Measurements from ENCODE around the gene MAP3K10. TPM values are rescaled to one million over a fixed set of nuclear protein-coding genes. Genes with fewer than 3 reads are reported as not detected.

MAP3K10 gene
- total and polyA plus RNA-seq, 9 of the 15 experiments (the other 6 are each of a cell fraction or from before 2014, with no cell fraction given): 0.01 to 8.0 (median 2.7) TPM; not detected in 1

GRCh38 chr19:40147338-40147692 is 43.9 kb upstream of the MAP3K10 start:
- Histone ChIP-seq H3K9me1 (ENCODE audit: control insufficient read depth, insufficient read depth, low read length) (no peaks in the 10 kb centered on the region), H3K9me3 (replicated peaks; ENCODE audit: control insufficient read depth, insufficient read depth, low read depth, low read length) (no peaks in the 10 kb centered on the region), H3K27ac (ENCODE audit: extremely low read depth, low read depth, low read length) (no peak overlapping the region), H3K27me3 (ENCODE audit: control insufficient read depth in 2 of 2, insufficient read depth in 2 of 2, low read length in 2 of 2) (peaks cover 7 to 15% of the 10 kb centered on the region in 2 experiments; a peak in 4 of 5 replicates), H3K9ac (ENCODE audit: insufficient read depth in 1 of 2, low read depth in 2 of 2, low read length in 2 of 2) (no peak overlapping the region), H3K36me3 (ENCODE audit: control insufficient read depth, insufficient read depth, low read length) (no peaks in the 10 kb centered on the region), H4K20me1 (replicated peaks; ENCODE audit: control insufficient read depth, insufficient read depth, low read length) (no peaks in the 10 kb centered on the region), H2AFZ (ENCODE audit: low read depth, low read length) (no peak overlapping the region), H3K4me2 (ENCODE audit: insufficient read depth, low read length) (no peak overlapping the region), H3K4me3 (no peak overlapping the region), H3K4me1 (replicated peaks in 1 of 2; ENCODE audit: control insufficient read depth in 2 of 2, insufficient read depth in 2 of 2, low read length in 2 of 2) (peaks cover 0 to 6% of the 10 kb centered on the region in 2 experiments; a peak in 2 of 5 replicates), H3K79me2 (ENCODE audit: control insufficient read depth, insufficient read depth, low read length) (no peaks in the 10 kb centered on the region)
- ATAC-seq (no peak), FAIRE-seq (no peak), DNase-seq (ENCODE audit: extremely low read depth in 1 of 4, low spot score in 3 of 4) (no peak)
- intact Hi-C loops (cut with micrococcal nuclease): loop anchor here (10.0 kb wide), 1 partner anchor 217 kb away; no protein-coding TSS in a partner anchor
- 15% methylated on average over 2 of the region's 2 CpGs for WGBS (ENCODE audit: insufficient coverage, low coverage, missing lambda C conversion rate)
- no TSS peak for BruUV-seq (replicated peaks)
- TF ChIP-seq HDAC8 (tag; IDR thresholded peaks at IDR 0.05) (no peak), PCBP1 (IDR thresholded peaks at IDR 0.05; ENCODE audit: low read depth, low read length, poor library complexity, severe bottlenecking) (no peak)
- in situ Hi-C loops (cut with MboI): loop anchor here (5.0 kb wide), 1 partner anchor 75 kb away; no protein-coding TSS in a partner anchor
- POLR2A ChIA-PET: interaction anchor here (0.9 to 1.0 kb wide), 2 partner anchors 18 to 72 kb away, joined by 3 to 4 read pairs; no protein-coding TSS in a partner anchor
- CTCF ChIA-PET (ENCODE audit: low intra/inter-chr PET ratio): no interaction called here

- Histone ChIP-seq H3K9me3 (replicated peaks; ENCODE audit: control insufficient read depth, insufficient read depth, low read depth, low read length) (no peaks in the 10 kb centered on the region), H3K9me1 (ENCODE audit: control insufficient read depth, insufficient read depth, low read length) (no peaks in the 10 kb centered on the region), H3K36me3 (ENCODE audit: control insufficient read depth, insufficient read depth, low read length) (no peaks in the 10 kb centered on the region), H3K27me3 (ENCODE audit: control insufficient read depth in 2 of 2, insufficient read depth in 2 of 2, low read length in 2 of 2) (peaks cover 7 to 15% of the 10 kb centered on the region in 2 experiments; a peak in 4 of 5 replicates), H3K4me2 (ENCODE audit: insufficient read depth, low read length) (peak overlapping the region; percentile 10; the same call in 1 of the 2 replicates), H3K27ac (ENCODE audit: extremely low read depth, low read depth, low read length) (no peak overlapping the region), H3K4me1 (replicated peaks in 1 of 2; ENCODE audit: control insufficient read depth in 2 of 2, insufficient read depth in 2 of 2, low read length in 2 of 2) (peaks cover 0 to 6% of the 10 kb centered on the region in 2 experiments; a peak in 2 of 5 replicates), H4K20me1 (replicated peaks; ENCODE audit: control insufficient read depth, insufficient read depth, low read length) (no peaks in the 10 kb centered on the region), H3K9ac (ENCODE audit: insufficient read depth in 1 of 2, low read depth in 2 of 2, low read length in 2 of 2) (peak overlapping the region in 1 of 2 experiments; percentile 84; a peak in 2 of 4 replicates), H2AFZ (ENCODE audit: low read depth, low read length) (peak overlapping the region; percentile 30; the same call in 1 of the 2 replicates), H3K4me3 (no peak overlapping the region), H3K79me2 (ENCODE audit: control insufficient read depth, insufficient read depth, low read length) (no peaks in the 10 kb centered on the region)
- ATAC-seq: peak; percentile 56
- FAIRE-seq: no peak
- BruUV-seq (replicated peaks): no TSS peak
- TF ChIP-seq FOSL1 (tag; conservative IDR thresholded peaks at IDR 0.05) (0 out of 2 replicates have a peak, but pooled peaks have one; percentile 12), SPI1 (IDR thresholded peaks at IDR 0.05; ENCODE audit: borderline replicate concordance, low read depth, low read length) (0 out of 2 replicates have a peak, but pooled peaks have one; percentile 1), ZNF589 (CRISPR knock-in tag; IDR thresholded peaks at IDR 0.05; ENCODE audit: low read depth) (no peak), JUND (IDR thresholded peaks at IDR 0.05; ENCODE audit: borderline replicate concordance, low read depth, low read length) (no peak; the same call in 1 of the 2 replicates), JUND (tag; IDR thresholded peaks at IDR 0.05; ENCODE audit: borderline replicate concordance, low read depth, low read length) (peak; percentile 52; the same call in 1 of the 3 replicates)
- CTCF ChIA-PET (ENCODE audit: low intra/inter-chr PET ratio): no interaction called here
- POLR2A ChIA-PET: interaction anchor here (0.9 to 1.0 kb wide), 2 partner anchors 18 to 72 kb away, joined by 3 to 4 read pairs; no protein-coding TSS in a partner anchor
- in situ Hi-C loops (cut with MboI) (loop anchor here (5.0 kb wide), 1 partner anchor 74 kb away; no protein-coding TSS in a partner anchor), intact Hi-C loops (cut with micrococcal nuclease) (loop anchor here (10.0 kb wide), 1 partner anchor 217 kb away; no protein-coding TSS in a partner anchor)
- WGBS (ENCODE audit: insufficient coverage, low coverage, missing lambda C conversion rate): 16% methylated on average over 19 of the region's 21 CpGs
- DNase-seq (ENCODE audit: extremely low read depth in 1 of 4, low spot score in 3 of 4): peak in 1 of 4 experiments; percentile 25
These were observed 43.4 kb upstream of the MAP3K10 start for GRCh38 chr19:40147693-40148347.

All from K562 (cell line).